Natural killer cell (primary cell): ENCODE measurements around the gene CACNB2. TPM values are rescaled to one million over a fixed set of nuclear protein-coding genes. Genes with fewer than 3 reads are reported as not detected.

ENCODE experiments used
- ATAC-seq, 3 donors: fragments of 150-1000 bp in 2 of 3; fragments of 200-7000 bp in 1 of 3; cut with Tn5 transposase; 1 replicate in 1 of 3; 2 replicates in 2 of 3; pipeline ENCODE4 v1.10.0; 2021; ENCODE audit warnings: mild to moderate bottlenecking in 2 of 3, moderate library complexity in 2 of 3
- DNase-seq, 2 donors: peaks; one replicate each; pipeline versions ENCODE4 v3.0.0 to v3.0.0-alpha.2; 2013 to 2021; ENCODE audit warnings: mixed read lengths in 1 of 2
- H3K27ac ChIP-seq: one replicate; pipeline ENCODE4 v1.5.1; 2013; ENCODE audit warnings: mild to moderate bottlenecking, low read length
- H3K27me3 ChIP-seq: one replicate; pipeline ENCODE4 v1.6.1; 2013; ENCODE audit warnings: low read length; ENCODE audit not compliant: control insufficient read depth, insufficient read depth
- H3K36me3 ChIP-seq: one replicate; pipeline ENCODE4 v1.6.1; 2013; ENCODE audit warnings: low read length; ENCODE audit not compliant: control insufficient read depth, insufficient read depth
- H3K4me1 ChIP-seq: one replicate; pipeline ENCODE4 v1.6.1; 2013; ENCODE audit warnings: low read length; ENCODE audit not compliant: control insufficient read depth, insufficient read depth
- H3K4me3 ChIP-seq: one replicate; pipeline ENCODE4 v1.5.1; 2013; ENCODE audit warnings: low read length
- H3K9me3 ChIP-seq: one replicate; pipeline ENCODE4 v1.6.1; 2013; ENCODE audit warnings: low read length; ENCODE audit not compliant: control insufficient read depth, insufficient read depth
- H3K27ac Mint-ChIP-seq, 2 donors: one replicate each; pipeline ENCODE4 v1.8.0; 2022; ENCODE audit warnings: mild to moderate bottlenecking in 2 of 2, mixed read lengths in 2 of 2, moderate library complexity in 1 of 2
- H3K27me3 Mint-ChIP-seq, 2 donors: one replicate each; pipeline ENCODE4 v1.8.0; 2022; ENCODE audit warnings: low read depth in 2 of 2, mixed read lengths in 2 of 2
- H3K36me3 Mint-ChIP-seq: one replicate; pipeline ENCODE4 v1.8.0; 2022; ENCODE audit warnings: mixed read lengths
- H3K4me1 Mint-ChIP-seq, 2 donors: one replicate each; pipeline ENCODE4 v1.8.0; 2022; ENCODE audit warnings: mixed read lengths in 2 of 2
- H3K4me3 Mint-ChIP-seq: one replicate; pipeline ENCODE4 v1.8.0; 2022; ENCODE audit warnings: mild to moderate bottlenecking, moderate library complexity, mixed read lengths
- H3K9me3 Mint-ChIP-seq, 2 donors: one replicate each; pipeline ENCODE4 v1.8.0; 2022; ENCODE audit warnings: mixed read lengths in 2 of 2
- WGBS: methylation state at CpG from one replicate; pipeline ENCODE4 v1.1.7; 2013; ENCODE audit warnings: missing lambda C conversion rate; ENCODE audit not compliant: insufficient coverage; 5-methylcytosine and 5-hydroxymethylcytosine counted together
- intact Hi-C: fragments of 100-400 bp; cut with micrococcal nuclease; formaldehyde crosslinking; loops from one replicate; pipeline ENCODE4 v1.14.2; 2022
- total RNA-seq, 4 donors: library from RNA; stranded (reverse); fragments of 120-200 nt in 1 of 4; gene quantifications; one replicate each; pipeline versions ENCODE4 v1.2.3 to v1.2.4, GENCODE V29; 2013 to 2022
- TF ChIP-seq, protein P1 (sequence below): fragments of 200-600 bp; IDR thresholded peaks from one replicate; pipeline ENCODE4 v1.8.0; 2022; ENCODE audit warnings: antibody characterized with exemption

Gene CACNB2
- total RNA-seq, 3 donors from 2014 or later (not counting 1 experiment from before 2014, with no cell fraction given): not detected

DNA sequence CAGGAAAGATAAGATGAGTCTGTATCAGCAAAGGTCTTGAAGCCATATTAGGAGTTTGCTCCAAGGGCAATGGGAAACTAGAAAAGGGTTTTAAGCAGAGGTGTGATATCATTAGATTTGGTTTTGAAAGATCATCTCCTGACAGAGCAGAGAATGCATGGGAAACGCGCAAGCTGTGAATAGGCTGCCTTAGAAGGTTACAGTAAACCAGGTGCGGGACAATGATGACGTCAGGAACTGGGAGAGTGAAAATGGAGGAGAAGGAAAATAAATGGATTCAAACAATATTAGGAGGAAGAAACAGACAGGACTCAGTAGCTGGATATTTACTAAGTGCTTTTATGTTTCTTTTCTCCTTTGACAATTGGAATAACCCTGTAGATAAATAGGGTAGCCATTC is 50.6 kb downstream of the CACNB2 start:
- 96% methylated on average over 4 of the region's 4 CpGs for WGBS
- Mint-ChIP-seq H3K4me1 (no peaks in the 10 kb centered on the region), H3K27me3 (peaks cover 0 to 3% of the 10 kb centered on the region in 2 donors), H3K4me3 (no peak overlapping the region), H3K9me3 (no peaks in the 10 kb centered on the region), H3K36me3 (no peaks in the 10 kb centered on the region), H3K27ac (no peak overlapping the region)
- Histone ChIP-seq H3K4me3 (no peak overlapping the region), H3K27me3 (no peaks in the 10 kb centered on the region), H3K36me3 (no peaks in the 10 kb centered on the region), H3K27ac (no peak overlapping the region), H3K9me3 (no peaks in the 10 kb centered on the region), H3K4me1 (no peaks in the 10 kb centered on the region)
- TF ChIP-seq, protein P1, sequence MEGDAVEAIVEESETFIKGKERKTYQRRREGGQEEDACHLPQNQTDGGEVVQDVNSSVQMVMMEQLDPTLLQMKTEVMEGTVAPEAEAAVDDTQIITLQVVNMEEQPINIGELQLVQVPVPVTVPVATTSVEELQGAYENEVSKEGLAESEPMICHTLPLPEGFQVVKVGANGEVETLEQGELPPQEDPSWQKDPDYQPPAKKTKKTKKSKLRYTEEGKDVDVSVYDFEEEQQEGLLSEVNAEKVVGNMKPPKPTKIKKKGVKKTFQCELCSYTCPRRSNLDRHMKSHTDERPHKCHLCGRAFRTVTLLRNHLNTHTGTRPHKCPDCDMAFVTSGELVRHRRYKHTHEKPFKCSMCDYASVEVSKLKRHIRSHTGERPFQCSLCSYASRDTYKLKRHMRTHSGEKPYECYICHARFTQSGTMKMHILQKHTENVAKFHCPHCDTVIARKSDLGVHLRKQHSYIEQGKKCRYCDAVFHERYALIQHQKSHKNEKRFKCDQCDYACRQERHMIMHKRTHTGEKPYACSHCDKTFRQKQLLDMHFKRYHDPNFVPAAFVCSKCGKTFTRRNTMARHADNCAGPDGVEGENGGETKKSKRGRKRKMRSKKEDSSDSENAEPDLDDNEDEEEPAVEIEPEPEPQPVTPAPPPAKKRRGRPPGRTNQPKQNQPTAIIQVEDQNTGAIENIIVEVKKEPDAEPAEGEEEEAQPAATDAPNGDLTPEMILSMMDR: no peak
- intact Hi-C loops: no loop called here
- ATAC-seq: no peak
- DNase-seq: no peak

DNA sequence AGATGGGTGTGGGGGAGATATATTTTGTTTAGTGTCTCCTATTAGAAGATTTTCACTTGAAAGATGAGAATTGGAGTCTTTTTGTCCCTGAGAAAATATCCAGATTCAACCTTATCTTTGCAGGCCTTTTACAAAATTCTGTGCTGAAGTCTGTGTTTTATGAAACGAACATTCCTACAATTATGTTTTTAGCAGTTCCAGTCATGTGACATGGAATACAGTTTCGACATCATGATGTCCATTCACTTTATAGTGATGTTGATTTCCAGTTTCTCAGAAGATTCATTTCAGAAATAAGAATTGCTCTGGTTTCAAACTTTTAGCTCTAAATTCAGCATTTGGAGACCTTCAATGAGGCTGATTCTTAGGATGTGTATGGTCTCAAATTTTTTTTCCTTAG is 54.4 kb downstream of the CACNB2 start:
- no peaks in the 10 kb centered on the region for H3K36me3 Mint-ChIP-seq
- no peak for ATAC-seq

GRCh38 chr10:18195060-18195799 is 55.0 kb downstream of the CACNB2 start:
- H3K4me1 ChIP-seq: no peaks in the 10 kb centered on the region
- H3K27ac ChIP-seq: no peak overlapping the region
- intact Hi-C loops: no loop called here
- H3K4me3 Mint-ChIP-seq: no peak overlapping the region
- H3K27ac Mint-ChIP-seq: no peak overlapping the region
- WGBS: 83% methylated on average over 9 of the region's 10 CpGs
- H3K9me3 ChIP-seq: no peaks in the 10 kb centered on the region
- ATAC-seq: no peak
- no peaks in the 10 kb centered on the region for H3K36me3 ChIP-seq
- H3K27me3 ChIP-seq: no peaks in the 10 kb centered on the region
- H3K9me3 Mint-ChIP-seq: no peaks in the 10 kb centered on the region
- TF ChIP-seq, protein P1: no peak
- H3K36me3 Mint-ChIP-seq: no peaks in the 10 kb centered on the region
- H3K27me3 Mint-ChIP-seq: no peaks in the 10 kb centered on the region
- no peak overlapping the region for H3K4me3 ChIP-seq
- no peaks in the 10 kb centered on the region for H3K4me1 Mint-ChIP-seq
- no peak for DNase-seq

More for the DNA sequence above, 54.4 kb downstream of the CACNB2 start:
- H3K27me3 Mint-ChIP-seq: no peaks in the 10 kb centered on the region
- no peaks in the 10 kb centered on the region for H3K27me3 ChIP-seq
- H3K4me3 Mint-ChIP-seq: no peak overlapping the region
- no peak overlapping the region for H3K27ac Mint-ChIP-seq
- no peak overlapping the region for H3K27ac ChIP-seq
- H3K4me1 Mint-ChIP-seq: no peaks in the 10 kb centered on the region
- no peak for DNase-seq
- 71% methylated on average over 1 of the region's 2 CpGs for WGBS
- TF ChIP-seq, protein P1: no peak
- no peak overlapping the region for H3K4me3 ChIP-seq
- intact Hi-C loops: no loop called here
- H3K36me3 ChIP-seq: no peaks in the 10 kb centered on the region
- no peaks in the 10 kb centered on the region for H3K9me3 Mint-ChIP-seq
- H3K9me3 ChIP-seq: no peaks in the 10 kb centered on the region
- no peaks in the 10 kb centered on the region for H3K4me1 ChIP-seq
